Measurements from ENCODE around the gene KIAA0319L. TPM values are rescaled to one million over a fixed set of nuclear protein-coding genes. Genes with fewer than 3 reads are reported as not detected.

Gene KIAA0319L
- total and polyA plus RNA-seq, 2 experiments from 2014 or later = 27.2 to 75.1 TPM

DNA sequence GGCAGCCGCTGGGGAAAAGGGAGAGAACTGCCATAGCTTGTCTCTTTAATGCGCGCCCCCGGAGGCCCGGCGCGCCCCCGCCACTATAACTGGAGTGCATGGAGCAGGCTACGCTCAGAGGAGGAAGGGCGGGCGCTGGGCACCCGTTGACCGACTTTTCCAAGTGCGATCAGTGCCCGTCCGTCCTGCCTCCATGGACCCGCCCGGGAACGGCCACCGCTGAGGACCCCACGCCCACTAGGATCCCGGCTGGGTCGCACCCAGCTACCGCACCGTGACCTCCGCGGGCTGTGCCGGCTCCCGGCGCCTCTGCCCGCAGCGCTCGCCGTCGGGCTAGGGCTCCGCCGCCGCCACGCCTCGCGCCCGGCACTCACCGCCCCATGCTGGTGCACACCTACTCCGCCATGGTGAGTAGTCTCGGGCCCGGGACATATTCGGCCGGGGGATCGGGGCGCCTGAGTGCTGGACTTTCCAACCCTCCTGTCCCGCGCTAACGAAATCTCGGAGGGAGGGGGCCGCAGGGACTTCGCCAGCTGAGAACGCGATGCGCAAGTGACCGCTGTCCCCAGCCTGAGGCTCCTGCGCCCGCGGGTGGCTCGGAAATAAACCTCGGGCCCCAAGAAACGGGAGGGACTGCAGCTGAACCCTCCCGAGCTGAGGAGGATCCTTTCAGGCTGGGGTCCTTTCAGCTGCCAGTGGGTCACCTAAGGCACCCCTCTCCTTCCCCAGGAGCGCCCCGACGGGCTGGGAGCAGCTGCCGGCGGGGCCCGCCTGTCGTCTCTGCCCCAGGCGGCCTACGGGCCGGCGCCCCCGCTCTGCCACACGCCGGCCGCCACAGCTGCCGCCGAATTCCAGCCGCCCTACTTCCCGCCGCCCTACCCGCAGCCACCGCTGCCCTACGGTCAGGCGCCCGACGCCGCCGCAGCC lies 16.3 kb upstream of the KIAA0319L start, which contains the start of gene TFAP2E:
TFAP2E (plus strand) TSS at position 117 of the 927 bp plus-strand sequence; CDS start at position 381, 264 bp downstream.
- H3K27ac ChIP-seq (ENCODE audit: low read depth) = no peak within 1 kb of the TSS
- H3K4me3 ChIP-seq = peak within 1 kb of the TSS; percentile 84
- Mint-ChIP-seq H3K27me3 (ENCODE audit: insufficient read depth, low read depth, poor library complexity) (peaks cover 83% of the 10 kb centered on the region), H3K36me3 (ENCODE audit: low read depth) (no peaks in the 10 kb centered on the region; the same call in 2 of the 3 replicates), H3K9me3 (no peaks in the 10 kb centered on the region), H3K27ac (no peak within 1 kb of the TSS), H3K4me1 (peaks cover 33% of the 10 kb centered on the region), H3K4me3 (peak within 1 kb of the TSS; percentile 64)
- peaks cover 97% of the 10 kb centered on the region for H3K27me3 ChIP-seq (ENCODE audit: insufficient read depth)
- no peaks in the 10 kb centered on the region; the same call in 1 of the 2 replicates for H3K36me3 ChIP-seq (ENCODE audit: insufficient read depth)
- peak; percentile 79 for DNase-seq (ENCODE audit: low spot score)
- no peaks in the 10 kb centered on the region for H3K79me2 ChIP-seq (replicated peaks; ENCODE audit: insufficient read depth)
- H3K9me2 ChIP-seq (ENCODE audit: insufficient read depth) = no peaks in the 10 kb centered on the region
- peak; percentile 24 for ATAC-seq
- H3F3A ChIP-seq (replicated peaks; ENCODE audit: low read depth) = peaks cover 26% of the 10 kb centered on the region
- peak within 1 kb of the TSS; percentile 90 for H2AFZ ChIP-seq
- peak within 1 kb of the TSS; percentile 99 for H3K4me2 ChIP-seq
- peaks cover 36% of the 10 kb centered on the region for H3K4me1 ChIP-seq (ENCODE audit: insufficient read depth)
- no peak for TF ChIP-seq CTCF (conservative IDR thresholded peaks at IDR 0.05; ENCODE audit: low read depth in 2 of 2)
- TF ChIP-seq POLR2AphosphoS5 (IDR thresholded peaks at IDR 0.05; ENCODE audit: low read depth) = no peak
- TF ChIP-seq EZH2phosphoT487 (IDR thresholded peaks at IDR 0.05; ENCODE audit: unreplicated experiment) = peak; percentile 87
- TF ChIP-seq, protein P1, sequence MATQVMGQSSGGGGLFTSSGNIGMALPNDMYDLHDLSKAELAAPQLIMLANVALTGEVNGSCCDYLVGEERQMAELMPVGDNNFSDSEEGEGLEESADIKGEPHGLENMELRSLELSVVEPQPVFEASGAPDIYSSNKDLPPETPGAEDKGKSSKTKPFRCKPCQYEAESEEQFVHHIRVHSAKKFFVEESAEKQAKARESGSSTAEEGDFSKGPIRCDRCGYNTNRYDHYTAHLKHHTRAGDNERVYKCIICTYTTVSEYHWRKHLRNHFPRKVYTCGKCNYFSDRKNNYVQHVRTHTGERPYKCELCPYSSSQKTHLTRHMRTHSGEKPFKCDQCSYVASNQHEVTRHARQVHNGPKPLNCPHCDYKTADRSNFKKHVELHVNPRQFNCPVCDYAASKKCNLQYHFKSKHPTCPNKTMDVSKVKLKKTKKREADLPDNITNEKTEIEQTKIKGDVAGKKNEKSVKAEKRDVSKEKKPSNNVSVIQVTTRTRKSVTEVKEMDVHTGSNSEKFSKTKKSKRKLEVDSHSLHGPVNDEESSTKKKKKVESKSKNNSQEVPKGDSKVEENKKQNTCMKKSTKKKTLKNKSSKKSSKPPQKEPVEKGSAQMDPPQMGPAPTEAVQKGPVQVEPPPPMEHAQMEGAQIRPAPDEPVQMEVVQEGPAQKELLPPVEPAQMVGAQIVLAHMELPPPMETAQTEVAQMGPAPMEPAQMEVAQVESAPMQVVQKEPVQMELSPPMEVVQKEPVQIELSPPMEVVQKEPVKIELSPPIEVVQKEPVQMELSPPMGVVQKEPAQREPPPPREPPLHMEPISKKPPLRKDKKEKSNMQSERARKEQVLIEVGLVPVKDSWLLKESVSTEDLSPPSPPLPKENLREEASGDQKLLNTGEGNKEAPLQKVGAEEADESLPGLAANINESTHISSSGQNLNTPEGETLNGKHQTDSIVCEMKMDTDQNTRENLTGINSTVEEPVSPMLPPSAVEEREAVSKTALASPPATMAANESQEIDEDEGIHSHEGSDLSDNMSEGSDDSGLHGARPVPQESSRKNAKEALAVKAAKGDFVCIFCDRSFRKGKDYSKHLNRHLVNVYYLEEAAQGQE (IDR thresholded peaks at IDR 0.05; ENCODE audit: unreplicated experiment) = no peak
- peak; percentile 98 for TF ChIP-seq EZH2 (IDR thresholded peaks at IDR 0.05; ENCODE audit: low read depth, unreplicated experiment)
- TF ChIP-seq ZNF462 (CRISPR knock-in tag; IDR thresholded peaks at IDR 0.05) = no peak
- H4K20me1 ChIP-seq (replicated peaks; ENCODE audit: insufficient read depth) = no peaks in the 10 kb centered on the region

Measured in GM23338 (cell line).